Lower leg skin (tissue), 4 donors: Measurements from ENCODE around the gene C10orf88. TPM values are rescaled to one million over a fixed set of nuclear protein-coding genes. Genes with fewer than 3 reads are reported as not detected.

ENCODE experiments used
- DNase-seq, 2 donors: peaks; one replicate each; pipeline ENCODE4 v3.0.0-alpha.2; 2019; ENCODE audit warnings: low spot score in 2 of 2
- H3K4me3 ChIP-seq: fragments of 200-600 bp; sonication (generic); 2 replicates; pipeline ENCODE4 v1.5.1; 2017; ENCODE audit warnings: mild to moderate bottlenecking, low read depth; ENCODE audit not compliant: poor library complexity, severe bottlenecking
- POLR2A ChIP-seq, 2 donors: fragments of 450-650 bp; IDR thresholded peaks; one replicate each; pipeline ENCODE4 v1.6.1; 2016 to 2017; ENCODE audit warnings: antibody characterized with exemption in 2 of 2, mild to moderate bottlenecking in 1 of 2, moderate library complexity in 1 of 2
- WGBS, 2 donors: methylation state at CpG; one replicate each; pipeline ENCODE4 v1.1.5; 2018; 5-methylcytosine and 5-hydroxymethylcytosine counted together
- intact Hi-C: fragments of 100-400 bp; cut with DNase I; formaldehyde crosslinking; loops from one replicate; pipeline ENCODE4 v1.15.0; 2023; ENCODE audit warnings: low total_unique reads
- total RNA-seq, 4 donors: library from RNA; depleted of rRNA; stranded (reverse); fragments of >200 nt; gene quantifications; one replicate each; pipeline ENCODE4 v1.1.0, GENCODE V29; 2016
- TF ChIP-seq, protein P1 (sequence below), 3 donors: fragments of 450-650 bp; IDR thresholded peaks; one replicate each; pipeline ENCODE4 v1.5.1; 2016; ENCODE audit warnings: antibody characterized with exemption in 3 of 3, mild to moderate bottlenecking in 3 of 3, moderate library complexity in 2 of 3

C10orf88 gene, protein sequence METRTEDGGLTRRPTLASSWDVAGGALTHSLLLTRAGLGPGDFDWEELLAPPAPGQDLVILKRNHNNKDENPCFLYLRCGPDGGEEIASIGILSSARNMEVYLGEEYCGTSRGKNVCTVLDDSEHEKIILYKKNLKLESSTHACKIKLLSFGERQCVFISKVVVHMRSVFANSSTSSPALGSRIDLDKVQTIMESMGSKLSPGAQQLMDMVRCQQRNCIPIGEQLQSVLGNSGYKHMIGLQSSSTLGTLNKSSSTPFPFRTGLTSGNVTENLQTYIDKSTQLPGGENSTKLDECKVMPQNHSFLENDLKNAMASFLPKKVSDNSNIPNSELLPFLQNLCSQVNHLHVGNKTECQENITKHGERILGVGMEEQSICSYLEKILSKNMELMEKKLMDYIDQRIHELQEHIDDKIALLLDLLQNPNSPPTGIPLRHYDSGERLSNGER
- 1 to 10 TPM; 3.3 to 6.3 (median 5.2) TPM for total RNA-seq

DNA sequence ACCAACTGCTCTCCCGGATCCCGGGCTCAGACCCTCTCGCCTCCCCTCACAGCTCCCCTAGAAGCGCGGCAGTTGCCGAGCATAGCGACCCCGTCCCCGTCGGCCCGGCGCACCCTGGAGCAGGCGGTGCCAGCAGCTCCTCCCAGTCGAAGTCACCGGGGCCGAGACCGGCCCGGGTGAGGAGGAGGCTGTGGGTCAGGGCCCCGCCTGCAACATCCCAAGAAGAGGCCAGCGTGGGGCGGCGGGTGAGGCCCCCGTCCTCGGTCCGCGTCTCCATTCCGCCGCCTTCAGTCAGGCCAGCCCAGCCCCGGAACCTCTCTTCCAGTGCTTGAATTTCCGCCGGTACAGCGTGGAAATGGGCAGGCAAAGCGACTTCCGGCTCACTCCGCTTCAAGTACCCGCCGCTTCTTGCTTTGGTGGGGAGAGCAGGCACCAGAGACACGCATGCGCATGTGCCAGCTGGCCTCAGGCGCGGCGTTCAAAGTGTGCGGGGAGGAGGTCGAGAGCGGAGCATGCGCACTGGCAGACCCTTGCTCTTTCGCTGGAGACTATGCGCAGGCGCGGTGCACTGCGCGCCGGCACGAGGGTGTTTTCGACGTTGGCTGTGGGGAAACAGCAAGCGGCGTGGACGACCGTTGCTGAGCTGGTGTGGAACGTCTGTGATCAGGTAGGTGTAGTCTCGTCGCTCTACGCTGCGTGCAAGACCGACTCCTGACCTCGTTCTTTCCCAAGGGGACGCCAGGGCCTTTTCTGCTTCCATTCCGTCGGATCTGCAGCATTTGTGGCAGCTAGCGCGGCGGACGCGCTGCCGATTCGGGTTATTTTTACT is at the start of gene C10orf88:
Gene C10orf88 (minus strand): TSS at position 326 of the 829 bp plus-strand sequence. CDS start 49 bp downstream, at position 277.
- TF ChIP-seq, protein P1, sequence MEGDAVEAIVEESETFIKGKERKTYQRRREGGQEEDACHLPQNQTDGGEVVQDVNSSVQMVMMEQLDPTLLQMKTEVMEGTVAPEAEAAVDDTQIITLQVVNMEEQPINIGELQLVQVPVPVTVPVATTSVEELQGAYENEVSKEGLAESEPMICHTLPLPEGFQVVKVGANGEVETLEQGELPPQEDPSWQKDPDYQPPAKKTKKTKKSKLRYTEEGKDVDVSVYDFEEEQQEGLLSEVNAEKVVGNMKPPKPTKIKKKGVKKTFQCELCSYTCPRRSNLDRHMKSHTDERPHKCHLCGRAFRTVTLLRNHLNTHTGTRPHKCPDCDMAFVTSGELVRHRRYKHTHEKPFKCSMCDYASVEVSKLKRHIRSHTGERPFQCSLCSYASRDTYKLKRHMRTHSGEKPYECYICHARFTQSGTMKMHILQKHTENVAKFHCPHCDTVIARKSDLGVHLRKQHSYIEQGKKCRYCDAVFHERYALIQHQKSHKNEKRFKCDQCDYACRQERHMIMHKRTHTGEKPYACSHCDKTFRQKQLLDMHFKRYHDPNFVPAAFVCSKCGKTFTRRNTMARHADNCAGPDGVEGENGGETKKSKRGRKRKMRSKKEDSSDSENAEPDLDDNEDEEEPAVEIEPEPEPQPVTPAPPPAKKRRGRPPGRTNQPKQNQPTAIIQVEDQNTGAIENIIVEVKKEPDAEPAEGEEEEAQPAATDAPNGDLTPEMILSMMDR (IDR thresholded peaks at IDR 0.05), result no peak
- no peak for TF ChIP-seq POLR2A (IDR thresholded peaks at IDR 0.05)
- WGBS, 2 donors, result 10 to 11% methylated on average over 43 to 56 of the region's 77 CpGs
- peak within 1 kb of the TSS; percentile 92 for H3K4me3 ChIP-seq
- intact Hi-C loops, result no loop called here
- DNase-seq, result peak; percentile 92 to 98

DNA sequence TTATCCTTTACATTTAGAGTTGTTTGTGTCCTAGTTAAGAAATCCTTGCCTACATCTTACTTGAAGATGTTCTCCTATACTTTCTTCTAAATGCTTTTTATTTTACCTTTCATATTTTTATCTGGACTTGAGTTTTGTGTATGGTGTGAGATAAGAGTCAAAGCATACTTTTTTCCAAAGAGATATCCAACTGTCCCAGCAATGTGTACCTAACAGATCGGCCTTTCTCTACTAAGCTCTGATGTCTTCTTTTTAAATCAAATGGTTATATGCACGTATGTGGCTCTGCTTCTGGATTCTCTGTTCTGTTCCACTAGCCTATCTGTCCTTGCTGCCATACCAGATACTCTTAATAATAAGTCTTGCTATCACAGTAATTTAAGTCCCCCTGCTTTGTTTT is 47.3 kb upstream of the C10orf88 start:
- TF ChIP-seq, protein P1 (IDR thresholded peaks at IDR 0.05), result no peak
- no peak for TF ChIP-seq POLR2A (IDR thresholded peaks at IDR 0.05)
- intact Hi-C loops, result no loop called here
- no peak for DNase-seq
- H3K4me3 ChIP-seq, result no peak overlapping the region
- 95 to 99% methylated on average over 2 of the region's 2 CpGs for WGBS, 2 donors

DNA sequence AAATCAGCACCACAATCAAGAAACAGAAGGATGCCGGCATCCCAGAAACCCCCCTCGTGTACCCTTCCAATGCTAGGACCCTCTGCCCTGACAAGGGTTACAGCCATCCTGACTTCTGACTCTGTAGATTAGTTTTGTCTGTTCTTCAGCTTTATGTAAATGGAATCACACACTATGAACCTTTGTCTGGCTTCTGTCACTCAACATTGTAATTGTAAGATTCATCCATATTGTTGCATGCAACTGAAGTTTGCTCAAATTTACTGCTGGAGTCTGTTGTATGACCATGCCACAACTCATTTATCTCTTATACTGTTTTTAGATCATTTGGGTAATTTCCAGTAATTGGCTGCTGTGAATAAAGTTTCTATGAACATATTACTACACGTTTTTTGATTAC is 46.1 kb upstream of the C10orf88 start:
- no peak for DNase-seq
- TF ChIP-seq, protein P1 (IDR thresholded peaks at IDR 0.05), result no peak
- TF ChIP-seq POLR2A (IDR thresholded peaks at IDR 0.05), result no peak
- intact Hi-C loops, result no loop called here
- no peak overlapping the region for H3K4me3 ChIP-seq
- 71 to 78% methylated on average over 3 of the region's 3 CpGs for WGBS, 2 donors

DNA sequence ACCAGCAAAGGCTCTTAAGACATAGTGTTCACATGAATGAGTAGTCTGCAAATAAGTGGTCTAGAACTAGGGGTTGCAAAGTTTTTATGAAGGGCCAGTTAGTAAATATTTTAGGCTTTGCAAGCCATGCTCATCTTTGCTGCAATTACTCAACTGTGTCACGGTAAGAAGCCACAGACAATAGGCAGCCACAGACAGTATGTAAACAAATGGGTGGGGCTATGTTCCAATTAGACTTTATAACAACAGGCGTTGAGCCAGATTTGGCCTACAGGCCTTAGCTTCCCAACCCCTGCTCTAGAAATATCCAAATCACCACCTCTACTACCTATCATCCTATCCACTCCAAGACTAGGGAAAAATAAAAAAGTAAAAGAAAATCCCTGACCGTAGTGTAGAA is 45.3 kb upstream of the C10orf88 start:
- 58 to 60% methylated on average over 3 of the region's 3 CpGs for WGBS, 2 donors
- no peak for TF ChIP-seq POLR2A (IDR thresholded peaks at IDR 0.05)
- TF ChIP-seq, protein P1 (IDR thresholded peaks at IDR 0.05), result no peak
- no peak for DNase-seq
- H3K4me3 ChIP-seq, result no peak overlapping the region
- intact Hi-C loops, result no loop called here

DNA sequence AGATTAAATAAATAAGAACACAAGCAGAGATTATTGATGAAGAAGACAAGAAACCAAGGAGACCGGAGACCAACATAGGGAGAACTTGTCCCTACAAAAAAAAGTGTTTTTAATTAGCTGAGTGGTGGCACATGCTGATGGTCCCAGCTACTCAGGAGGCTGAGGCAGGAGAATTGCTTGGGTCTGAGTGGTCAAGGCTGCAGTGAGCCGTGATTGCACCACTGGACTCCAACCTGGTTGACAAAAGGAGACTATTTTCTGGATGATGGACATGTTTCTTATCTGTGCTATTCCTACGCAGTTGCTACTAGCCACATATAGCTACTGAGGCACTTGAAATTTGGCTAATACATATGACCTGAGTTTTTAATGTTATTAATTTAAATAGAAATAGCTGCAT is 44.9 kb upstream of the C10orf88 start:
- WGBS, 2 donors, result 96 to 100% methylated on average over 3 of the region's 3 CpGs
- no peak for TF ChIP-seq POLR2A (IDR thresholded peaks at IDR 0.05)
- TF ChIP-seq, protein P1 (IDR thresholded peaks at IDR 0.05), result no peak
- no peak overlapping the region for H3K4me3 ChIP-seq
- DNase-seq, result no peak
- intact Hi-C loops, result no loop called here
